ENCODE measurements around the gene UBXN7.

- TF ChIP-seq, protein P1, sequence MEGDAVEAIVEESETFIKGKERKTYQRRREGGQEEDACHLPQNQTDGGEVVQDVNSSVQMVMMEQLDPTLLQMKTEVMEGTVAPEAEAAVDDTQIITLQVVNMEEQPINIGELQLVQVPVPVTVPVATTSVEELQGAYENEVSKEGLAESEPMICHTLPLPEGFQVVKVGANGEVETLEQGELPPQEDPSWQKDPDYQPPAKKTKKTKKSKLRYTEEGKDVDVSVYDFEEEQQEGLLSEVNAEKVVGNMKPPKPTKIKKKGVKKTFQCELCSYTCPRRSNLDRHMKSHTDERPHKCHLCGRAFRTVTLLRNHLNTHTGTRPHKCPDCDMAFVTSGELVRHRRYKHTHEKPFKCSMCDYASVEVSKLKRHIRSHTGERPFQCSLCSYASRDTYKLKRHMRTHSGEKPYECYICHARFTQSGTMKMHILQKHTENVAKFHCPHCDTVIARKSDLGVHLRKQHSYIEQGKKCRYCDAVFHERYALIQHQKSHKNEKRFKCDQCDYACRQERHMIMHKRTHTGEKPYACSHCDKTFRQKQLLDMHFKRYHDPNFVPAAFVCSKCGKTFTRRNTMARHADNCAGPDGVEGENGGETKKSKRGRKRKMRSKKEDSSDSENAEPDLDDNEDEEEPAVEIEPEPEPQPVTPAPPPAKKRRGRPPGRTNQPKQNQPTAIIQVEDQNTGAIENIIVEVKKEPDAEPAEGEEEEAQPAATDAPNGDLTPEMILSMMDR (IDR thresholded peaks at IDR 0.05) = no peak
- no peak for TF ChIP-seq POLR2A (IDR thresholded peaks at IDR 0.05)
Observed at GRCh38 chr3:196351541-196351940, 80.7 kb downstream of the UBXN7 start.
